ENCODE data around the gene WWOX. TPM values are rescaled to one million over a fixed set of nuclear protein-coding genes. Genes with fewer than 3 reads are reported as not detected.

The WWOX gene
- total and polyA plus RNA-seq, 2 donors (not counting 1 experiment from before 2014, with no cell fraction given), result 10.5 to 42.3 TPM

DNA sequence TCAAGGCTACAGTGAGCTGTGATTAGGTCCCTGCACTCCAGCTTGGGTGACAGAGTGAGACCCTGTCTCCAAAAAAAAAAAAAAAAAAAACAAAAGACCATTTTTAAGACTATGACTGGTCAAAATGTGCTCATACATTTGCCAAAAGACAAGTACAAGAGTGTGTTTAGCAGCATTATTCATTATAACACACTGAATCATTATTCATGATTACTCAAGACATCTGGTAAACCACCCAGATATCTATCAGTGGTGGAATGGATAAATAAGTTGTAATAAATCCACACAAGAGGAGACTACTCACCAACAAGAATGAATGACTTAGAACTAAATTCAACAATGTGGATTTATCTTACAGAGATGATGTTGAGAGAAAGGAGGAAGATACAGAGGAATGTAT is 784.8 kb downstream of the WWOX start:
- TF ChIP-seq, protein P1, sequence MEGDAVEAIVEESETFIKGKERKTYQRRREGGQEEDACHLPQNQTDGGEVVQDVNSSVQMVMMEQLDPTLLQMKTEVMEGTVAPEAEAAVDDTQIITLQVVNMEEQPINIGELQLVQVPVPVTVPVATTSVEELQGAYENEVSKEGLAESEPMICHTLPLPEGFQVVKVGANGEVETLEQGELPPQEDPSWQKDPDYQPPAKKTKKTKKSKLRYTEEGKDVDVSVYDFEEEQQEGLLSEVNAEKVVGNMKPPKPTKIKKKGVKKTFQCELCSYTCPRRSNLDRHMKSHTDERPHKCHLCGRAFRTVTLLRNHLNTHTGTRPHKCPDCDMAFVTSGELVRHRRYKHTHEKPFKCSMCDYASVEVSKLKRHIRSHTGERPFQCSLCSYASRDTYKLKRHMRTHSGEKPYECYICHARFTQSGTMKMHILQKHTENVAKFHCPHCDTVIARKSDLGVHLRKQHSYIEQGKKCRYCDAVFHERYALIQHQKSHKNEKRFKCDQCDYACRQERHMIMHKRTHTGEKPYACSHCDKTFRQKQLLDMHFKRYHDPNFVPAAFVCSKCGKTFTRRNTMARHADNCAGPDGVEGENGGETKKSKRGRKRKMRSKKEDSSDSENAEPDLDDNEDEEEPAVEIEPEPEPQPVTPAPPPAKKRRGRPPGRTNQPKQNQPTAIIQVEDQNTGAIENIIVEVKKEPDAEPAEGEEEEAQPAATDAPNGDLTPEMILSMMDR (IDR thresholded peaks at IDR 0.05), result no peak
- TF ChIP-seq EZH2 (IDR thresholded peaks at IDR 0.05; ENCODE audit: borderline replicate concordance, insufficient read depth, low read depth, low read length, poor library complexity, severe bottlenecking), result no peak
- Histone ChIP-seq H3K4me2 (replicated peaks; ENCODE audit: low read depth, low read length, poor library complexity, severe bottlenecking) (no peak overlapping the region), H3K27ac (ENCODE audit: low read length in 2 of 2) (no peak overlapping the region), H3K79me2 (ENCODE audit: control insufficient read depth, insufficient read depth, low read length) (no peaks in the 10 kb centered on the region), H3K9me3 (ENCODE audit: control extremely low read depth in 1 of 3, control insufficient read depth in 2 of 3, insufficient read depth in 1 of 3, low read length in 2 of 3) (no peaks in the 10 kb centered on the region), H3K27me3 (replicated peaks in 1 of 4; ENCODE audit: control extremely low read depth in 1 of 4, control insufficient read depth in 3 of 4, insufficient read depth in 4 of 4, low read length in 3 of 4) (no peaks in the 10 kb centered on the region), H4K20me1 (ENCODE audit: control insufficient read depth, insufficient read depth, low read length, poor library complexity, severe bottlenecking) (no peaks in the 10 kb centered on the region), H2AFZ (ENCODE audit: insufficient read depth, low read depth, low read length, poor library complexity, severe bottlenecking) (no peak overlapping the region), H3K36me3 (replicated peaks in 1 of 2; ENCODE audit: control extremely low read depth in 1 of 2, control insufficient read depth in 1 of 2, extremely low read depth in 1 of 2, insufficient read depth in 2 of 2, low read length in 1 of 2) (no peaks in the 10 kb centered on the region), H3K4me3 (ENCODE audit: control extremely low read depth in 1 of 5, extremely low read depth in 1 of 5, insufficient read depth in 1 of 5, low read depth in 2 of 5, low read length in 4 of 5) (no peak overlapping the region), H3K4me1 (ENCODE audit: control insufficient read depth in 2 of 2, insufficient read depth in 2 of 2, low read length in 2 of 2) (peaks cover 0 to under 1% of the 10 kb centered on the region in 2 donors), H3K9ac (ENCODE audit: low read length) (no peak overlapping the region)
- Mint-ChIP-seq H3K27me3 (no peaks in the 10 kb centered on the region), H3K4me1 (no peaks in the 10 kb centered on the region), H3K4me3 (no peak overlapping the region), H3K9me3 (ENCODE audit: insufficient read depth) (no peaks in the 10 kb centered on the region), H3K27ac (no peak overlapping the region)
- ChIA-PET CTCF (no interaction called here), POLR2A (no interaction called here)
- ATAC-seq (ENCODE audit: low read depth) (no peak), DNase-seq (no peak)
- intact Hi-C loops (cut with micrococcal nuclease), result no loop called here

DNA sequence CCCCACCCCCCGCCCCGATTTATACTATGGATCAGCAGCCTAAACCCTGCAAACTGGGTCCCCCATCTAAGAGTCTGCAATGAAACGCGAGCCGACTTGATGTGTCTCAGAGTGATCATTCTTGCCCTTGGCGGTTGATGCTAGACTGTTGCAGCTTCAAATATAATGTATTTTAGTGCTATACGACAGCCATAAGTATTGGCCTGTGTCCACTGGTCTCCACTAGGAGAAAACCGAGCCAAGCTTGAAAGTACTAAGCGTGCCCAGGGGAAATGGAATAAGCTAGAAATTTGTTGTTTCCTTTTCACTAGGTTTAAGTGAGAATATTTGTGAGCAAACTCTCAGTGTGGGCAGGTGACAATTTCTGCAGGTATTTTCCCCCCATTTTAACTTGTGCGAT is 789.9 kb downstream of the WWOX start:
- Mint-ChIP-seq H3K27me3 (no peaks in the 10 kb centered on the region), H3K4me1 (peaks cover 35% of the 10 kb centered on the region), H3K9me3 (ENCODE audit: insufficient read depth) (no peaks in the 10 kb centered on the region), H3K27ac (no peak overlapping the region), H3K4me3 (no peak overlapping the region)
- no peak for ATAC-seq (ENCODE audit: low read depth)
- Histone ChIP-seq H3K27me3 (replicated peaks in 1 of 4; ENCODE audit: control extremely low read depth in 1 of 4, control insufficient read depth in 3 of 4, insufficient read depth in 4 of 4, low read length in 3 of 4) (no peaks in the 10 kb centered on the region), H3K9me3 (ENCODE audit: control extremely low read depth in 1 of 3, control insufficient read depth in 2 of 3, insufficient read depth in 1 of 3, low read length in 2 of 3) (peaks cover 0 to 2% (median 0%) of the 10 kb centered on the region in 3 donors), H3K79me2 (ENCODE audit: control insufficient read depth, insufficient read depth, low read length) (no peaks in the 10 kb centered on the region), H3K4me3 (ENCODE audit: control extremely low read depth in 1 of 5, extremely low read depth in 1 of 5, insufficient read depth in 1 of 5, low read depth in 2 of 5, low read length in 4 of 5) (no peak overlapping the region), H3K4me2 (replicated peaks; ENCODE audit: low read depth, low read length, poor library complexity, severe bottlenecking) (no peak overlapping the region), H2AFZ (ENCODE audit: insufficient read depth, low read depth, low read length, poor library complexity, severe bottlenecking) (no peak overlapping the region), H3K9ac (ENCODE audit: low read length) (no peak overlapping the region), H4K20me1 (ENCODE audit: control insufficient read depth, insufficient read depth, low read length, poor library complexity, severe bottlenecking) (no peaks in the 10 kb centered on the region), H3K27ac (ENCODE audit: low read length in 2 of 2) (no peak overlapping the region), H3K36me3 (replicated peaks in 1 of 2; ENCODE audit: control extremely low read depth in 1 of 2, control insufficient read depth in 1 of 2, extremely low read depth in 1 of 2, insufficient read depth in 2 of 2, low read length in 1 of 2) (no peaks in the 10 kb centered on the region), H3K4me1 (ENCODE audit: control insufficient read depth in 2 of 2, insufficient read depth in 2 of 2, low read length in 2 of 2) (peaks cover 20 to 28% of the 10 kb centered on the region in 2 donors)
- ChIA-PET POLR2A (no interaction called here), CTCF (interaction anchor here (1.1 kb wide), 1 partner anchor 183 kb away, joined by 3 read pairs; no protein-coding TSS in a partner anchor)
- intact Hi-C loops (cut with micrococcal nuclease), result no loop called here
- TF ChIP-seq EZH2 (IDR thresholded peaks at IDR 0.05; ENCODE audit: borderline replicate concordance, insufficient read depth, low read depth, low read length, poor library complexity, severe bottlenecking), result no peak
- TF ChIP-seq, protein P1 (IDR thresholded peaks at IDR 0.05), result no peak
- 92% methylated on average over 6 of the region's 10 CpGs for WGBS (ENCODE audit: insufficient coverage)
- DNase-seq, result no peak
